ENCODE data around the gene ACE.

ACE gene

GRCh38 chr17:63488851-63489250, 12.0 kb downstream of the ACE start:
- no peak overlapping the region for H3K4me3 ChIP-seq (ENCODE audit: insufficient read length, low read depth)
- no peak for DNase-seq (ENCODE audit: low read depth, low spot score)
- peaks cover 5% of the 10 kb centered on the region for H3K4me1 ChIP-seq (ENCODE audit: insufficient read depth, insufficient read length)
- H3K9ac ChIP-seq (ENCODE audit: insufficient read length, low read depth), result no peak overlapping the region
- no peaks in the 10 kb centered on the region for H3K36me3 ChIP-seq (ENCODE audit: insufficient read depth, insufficient read length, low read length)
- no peaks in the 10 kb centered on the region for H3K27me3 ChIP-seq (ENCODE audit: insufficient read depth, insufficient read length)
- TF ChIP-seq ZNF274 (IDR thresholded peaks at IDR 0.05; ENCODE audit: low read depth, low read length), result no peak
- no peak for TF ChIP-seq YY1 (IDR thresholded peaks at IDR 0.05; ENCODE audit: insufficient read depth, insufficient read length)
- TF ChIP-seq SUZ12 (IDR thresholded peaks at IDR 0.05; ENCODE audit: extremely low read depth, insufficient read depth, insufficient read length), result no peak
- H3K9me3 ChIP-seq (ENCODE audit: insufficient read depth, low read length), result no peaks in the 10 kb centered on the region

GRCh38 chr17:63489291-63489690, 12.4 kb downstream of the ACE start:
- H3K9me3 ChIP-seq (ENCODE audit: insufficient read depth, low read length), result no peaks in the 10 kb centered on the region
- H3K9ac ChIP-seq (ENCODE audit: insufficient read length, low read depth), result no peak overlapping the region
- no peak for TF ChIP-seq YY1 (IDR thresholded peaks at IDR 0.05; ENCODE audit: insufficient read depth, insufficient read length)
- no peak for TF ChIP-seq ZNF274 (IDR thresholded peaks at IDR 0.05; ENCODE audit: low read depth, low read length)
- TF ChIP-seq SUZ12 (IDR thresholded peaks at IDR 0.05; ENCODE audit: extremely low read depth, insufficient read depth, insufficient read length), result no peak
- no peak overlapping the region for H3K4me3 ChIP-seq (ENCODE audit: insufficient read length, low read depth)
- no peaks in the 10 kb centered on the region for H3K36me3 ChIP-seq (ENCODE audit: insufficient read depth, insufficient read length, low read length)
- H3K4me1 ChIP-seq (ENCODE audit: insufficient read depth, insufficient read length), result peaks cover 5% of the 10 kb centered on the region
- DNase-seq (ENCODE audit: low read depth, low spot score), result no peak
- no peaks in the 10 kb centered on the region for H3K27me3 ChIP-seq (ENCODE audit: insufficient read depth, insufficient read length)

DNA sequence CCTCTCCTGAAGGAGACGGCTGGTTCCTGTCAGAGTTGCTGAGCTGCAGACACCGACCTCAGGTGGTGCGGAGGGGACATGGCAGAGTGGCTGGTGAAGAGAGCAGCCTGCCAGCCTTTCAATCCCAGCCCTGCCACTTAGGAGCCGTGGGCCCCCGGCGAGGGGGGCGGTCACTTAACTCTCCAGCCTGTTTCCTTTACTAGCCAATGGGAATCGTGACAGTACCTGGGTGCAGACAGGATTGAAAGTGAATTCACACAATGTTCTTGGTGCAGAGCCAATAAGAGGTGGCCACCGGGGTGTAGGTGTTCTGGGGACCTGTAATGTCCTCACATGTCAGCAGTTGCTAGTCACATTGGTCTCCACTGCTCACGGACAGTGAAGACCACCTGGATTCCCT, 13.5 kb downstream of the ACE start:
- no peak for DNase-seq (ENCODE audit: low read depth, low spot score)
- H3K9ac ChIP-seq (ENCODE audit: insufficient read length, low read depth), result no peak overlapping the region

GRCh38 chr17:63490858-63491400, 14.1 kb downstream of the ACE start:
- no peaks in the 10 kb centered on the region for H3K27me3 ChIP-seq (ENCODE audit: insufficient read depth, insufficient read length)

More for the DNA sequence above, 13.5 kb downstream of the ACE start:
- Histone ChIP-seq H3K4me1 (ENCODE audit: insufficient read depth, insufficient read length) (no peaks in the 10 kb centered on the region), H3K9me3 (ENCODE audit: insufficient read depth, low read length) (no peaks in the 10 kb centered on the region), H3K36me3 (ENCODE audit: insufficient read depth, insufficient read length, low read length) (no peaks in the 10 kb centered on the region), H3K27me3 (ENCODE audit: insufficient read depth, insufficient read length) (no peaks in the 10 kb centered on the region), H3K4me3 (ENCODE audit: insufficient read length, low read depth) (no peak overlapping the region)
- TF ChIP-seq YY1 (IDR thresholded peaks at IDR 0.05; ENCODE audit: insufficient read depth, insufficient read length) (no peak), ZNF274 (IDR thresholded peaks at IDR 0.05; ENCODE audit: low read depth, low read length) (no peak), SUZ12 (IDR thresholded peaks at IDR 0.05; ENCODE audit: extremely low read depth, insufficient read depth, insufficient read length) (no peak)

DNA sequence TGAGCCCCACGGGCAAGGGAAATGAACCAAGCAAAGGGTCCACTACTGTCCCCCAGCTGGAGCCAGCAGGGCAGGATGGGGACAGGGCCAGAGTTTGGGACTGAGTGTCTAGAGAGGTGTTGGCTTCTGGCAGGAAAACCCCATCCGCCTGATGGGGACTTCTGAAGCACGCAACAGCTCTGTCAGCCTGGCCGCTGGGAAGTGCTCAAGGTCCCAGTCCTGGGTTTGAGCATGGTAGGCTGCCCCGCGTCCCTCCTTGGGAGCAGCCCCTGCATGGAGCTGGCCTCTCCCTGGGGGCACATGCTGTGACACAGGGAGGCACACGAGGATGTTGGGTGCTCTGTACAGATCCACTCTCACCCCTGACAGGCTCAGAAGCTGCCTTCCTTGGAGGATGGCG, 14.6 kb downstream of the ACE start:
- Histone ChIP-seq H3K4me3 (ENCODE audit: insufficient read length, low read depth) (no peak overlapping the region), H3K27me3 (ENCODE audit: insufficient read depth, insufficient read length) (no peaks in the 10 kb centered on the region), H3K9me3 (ENCODE audit: insufficient read depth, low read length) (no peaks in the 10 kb centered on the region), H3K36me3 (ENCODE audit: insufficient read depth, insufficient read length, low read length) (no peaks in the 10 kb centered on the region), H3K4me1 (ENCODE audit: insufficient read depth, insufficient read length) (no peaks in the 10 kb centered on the region), H3K9ac (ENCODE audit: insufficient read length, low read depth) (no peak overlapping the region)
- no peak for DNase-seq (ENCODE audit: low read depth, low spot score)
- TF ChIP-seq SUZ12 (IDR thresholded peaks at IDR 0.05; ENCODE audit: extremely low read depth, insufficient read depth, insufficient read length), result no peak
- no peak for TF ChIP-seq ZNF274 (IDR thresholded peaks at IDR 0.05; ENCODE audit: low read depth, low read length)
- no peak for TF ChIP-seq YY1 (IDR thresholded peaks at IDR 0.05; ENCODE audit: insufficient read depth, insufficient read length)

More at GRCh38 chr17:63490858-63491400, 14.1 kb downstream of the ACE start:
- Histone ChIP-seq H3K36me3 (ENCODE audit: insufficient read depth, insufficient read length, low read length) (no peaks in the 10 kb centered on the region), H3K9me3 (ENCODE audit: insufficient read depth, low read length) (no peaks in the 10 kb centered on the region), H3K4me1 (ENCODE audit: insufficient read depth, insufficient read length) (no peaks in the 10 kb centered on the region), H3K9ac (ENCODE audit: insufficient read length, low read depth) (no peak overlapping the region), H3K4me3 (ENCODE audit: insufficient read length, low read depth) (no peak overlapping the region)
- TF ChIP-seq YY1 (IDR thresholded peaks at IDR 0.05; ENCODE audit: insufficient read depth, insufficient read length), result no peak
- TF ChIP-seq ZNF274 (IDR thresholded peaks at IDR 0.05; ENCODE audit: low read depth, low read length), result no peak
- no peak for TF ChIP-seq SUZ12 (IDR thresholded peaks at IDR 0.05; ENCODE audit: extremely low read depth, insufficient read depth, insufficient read length)
- DNase-seq (ENCODE audit: low read depth, low spot score), result no peak

DNA sequence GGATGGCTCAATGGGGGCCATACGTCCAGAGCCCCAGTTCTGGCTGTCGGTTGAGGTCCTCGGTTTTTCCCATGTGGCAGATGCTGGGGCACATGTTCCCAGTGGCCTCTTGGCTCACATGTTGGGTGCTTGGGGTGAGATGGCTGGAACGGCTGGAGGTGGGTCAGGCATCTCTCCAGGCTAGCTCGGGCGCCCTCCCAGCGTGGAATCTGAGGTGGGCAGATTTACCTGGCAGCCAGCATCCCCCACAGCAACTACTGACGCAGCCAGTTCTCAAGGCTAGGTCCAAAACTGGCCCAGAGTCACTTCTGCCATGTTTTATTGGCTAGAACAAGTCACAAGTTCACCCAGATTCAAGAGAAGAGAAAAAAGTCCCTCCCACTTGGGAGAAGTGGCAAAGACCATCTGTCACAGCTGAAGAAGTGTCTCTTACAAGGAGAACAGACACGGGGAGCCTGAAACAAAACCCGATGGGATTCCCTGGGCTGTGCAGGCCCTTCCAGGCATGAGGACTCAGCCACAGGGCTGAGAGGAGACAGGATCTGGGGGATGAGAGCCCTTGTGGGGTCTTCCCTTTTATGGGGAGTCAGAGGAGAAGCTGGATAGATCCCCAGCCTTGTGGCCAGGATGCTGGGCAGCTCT, 15.2 kb downstream of the ACE start:
- no peak for DNase-seq (ENCODE audit: low read depth, low spot score)
- no peak overlapping the region for H3K9ac ChIP-seq (ENCODE audit: insufficient read length, low read depth)
- H3K9me3 ChIP-seq (ENCODE audit: insufficient read depth, low read length), result no peaks in the 10 kb centered on the region
- H3K4me1 ChIP-seq (ENCODE audit: insufficient read depth, insufficient read length), result no peaks in the 10 kb centered on the region
- TF ChIP-seq ZNF274 (IDR thresholded peaks at IDR 0.05; ENCODE audit: low read depth, low read length), result no peak
- no peak for TF ChIP-seq SUZ12 (IDR thresholded peaks at IDR 0.05; ENCODE audit: extremely low read depth, insufficient read depth, insufficient read length)
- no peak for TF ChIP-seq YY1 (IDR thresholded peaks at IDR 0.05; ENCODE audit: insufficient read depth, insufficient read length)
- no peaks in the 10 kb centered on the region for H3K36me3 ChIP-seq (ENCODE audit: insufficient read depth, insufficient read length, low read length)
- no peak overlapping the region for H3K4me3 ChIP-seq (ENCODE audit: insufficient read length, low read depth)
- no peaks in the 10 kb centered on the region for H3K27me3 ChIP-seq (ENCODE audit: insufficient read depth, insufficient read length)

DNA sequence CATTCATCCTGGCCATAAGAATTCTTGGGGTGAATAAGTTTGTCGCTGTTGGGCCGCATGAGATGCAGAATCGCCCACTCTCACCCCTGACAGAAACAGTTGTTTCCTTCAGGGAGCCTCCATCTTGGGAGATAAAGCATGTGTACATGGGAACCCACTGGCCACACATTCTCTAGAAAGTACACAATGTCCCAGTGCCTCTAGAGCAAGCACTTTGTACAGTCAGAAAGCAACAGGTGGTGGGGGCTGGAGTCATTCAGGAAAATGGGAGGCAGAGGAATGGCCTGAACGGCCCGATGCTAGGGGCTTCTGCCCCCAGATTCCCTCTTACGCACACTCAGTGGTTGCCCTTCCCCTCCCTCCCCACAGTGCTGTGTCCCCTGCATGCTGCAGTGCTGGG, 16.1 kb downstream of the ACE start:
- DNase-seq (ENCODE audit: low read depth, low spot score), result no peak
- Histone ChIP-seq H3K36me3 (ENCODE audit: insufficient read depth, insufficient read length, low read length) (no peaks in the 10 kb centered on the region), H3K4me1 (ENCODE audit: insufficient read depth, insufficient read length) (peaks cover 2% of the 10 kb centered on the region), H3K4me3 (ENCODE audit: insufficient read length, low read depth) (no peak overlapping the region), H3K9me3 (ENCODE audit: insufficient read depth, low read length) (no peaks in the 10 kb centered on the region), H3K9ac (ENCODE audit: insufficient read length, low read depth) (no peak overlapping the region), H3K27me3 (ENCODE audit: insufficient read depth, insufficient read length) (no peaks in the 10 kb centered on the region)
- TF ChIP-seq ZNF274 (IDR thresholded peaks at IDR 0.05; ENCODE audit: low read depth, low read length), result no peak
- no peak for TF ChIP-seq SUZ12 (IDR thresholded peaks at IDR 0.05; ENCODE audit: extremely low read depth, insufficient read depth, insufficient read length)
